Measurements from ENCODE around the gene IPCEF1. TPM values are rescaled to one million over a fixed set of nuclear protein-coding genes. Genes with fewer than 3 reads are reported as not detected.

IPCEF1 gene
- total and polyA plus RNA-seq, 3 donors from 2014 or later: 3.6 to 4.8 (median 4.2) TPM

DNA sequence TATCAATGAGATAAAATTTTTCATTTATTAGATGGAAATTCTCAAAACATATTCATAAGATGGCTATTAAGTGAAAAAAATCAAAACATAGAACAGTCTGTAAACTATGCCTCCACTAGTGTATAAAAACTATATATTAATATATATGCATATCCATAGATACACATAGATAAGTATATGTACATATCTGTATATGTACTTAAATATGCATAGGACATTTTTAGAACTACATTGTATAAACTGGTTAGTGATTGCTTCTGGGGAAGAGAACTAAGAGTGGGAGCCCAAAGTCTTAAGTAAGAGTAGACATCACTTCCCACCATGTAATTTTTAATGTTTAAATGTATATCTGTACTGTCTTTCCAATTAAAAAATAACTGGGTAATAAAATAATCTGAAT is 31.5 kb downstream of the IPCEF1 start:
- no peak for DNase-seq
- no peaks in the 10 kb centered on the region for H3K27me3 ChIP-seq
- no peaks in the 10 kb centered on the region for H3K4me1 ChIP-seq
- intact Hi-C loops (cut with DNase I; ENCODE audit: low total_unique reads): no loop called here
- no peaks in the 10 kb centered on the region for H3K9me3 ChIP-seq
- no peaks in the 10 kb centered on the region for H3K36me3 ChIP-seq (ENCODE audit: low read depth, missing control alignments)
- no peak overlapping the region for H3K27ac ChIP-seq
- no peak overlapping the region for H3K4me3 ChIP-seq
- TF ChIP-seq POLR2A (IDR thresholded peaks at IDR 0.05): no peak
- TF ChIP-seq, protein P1, sequence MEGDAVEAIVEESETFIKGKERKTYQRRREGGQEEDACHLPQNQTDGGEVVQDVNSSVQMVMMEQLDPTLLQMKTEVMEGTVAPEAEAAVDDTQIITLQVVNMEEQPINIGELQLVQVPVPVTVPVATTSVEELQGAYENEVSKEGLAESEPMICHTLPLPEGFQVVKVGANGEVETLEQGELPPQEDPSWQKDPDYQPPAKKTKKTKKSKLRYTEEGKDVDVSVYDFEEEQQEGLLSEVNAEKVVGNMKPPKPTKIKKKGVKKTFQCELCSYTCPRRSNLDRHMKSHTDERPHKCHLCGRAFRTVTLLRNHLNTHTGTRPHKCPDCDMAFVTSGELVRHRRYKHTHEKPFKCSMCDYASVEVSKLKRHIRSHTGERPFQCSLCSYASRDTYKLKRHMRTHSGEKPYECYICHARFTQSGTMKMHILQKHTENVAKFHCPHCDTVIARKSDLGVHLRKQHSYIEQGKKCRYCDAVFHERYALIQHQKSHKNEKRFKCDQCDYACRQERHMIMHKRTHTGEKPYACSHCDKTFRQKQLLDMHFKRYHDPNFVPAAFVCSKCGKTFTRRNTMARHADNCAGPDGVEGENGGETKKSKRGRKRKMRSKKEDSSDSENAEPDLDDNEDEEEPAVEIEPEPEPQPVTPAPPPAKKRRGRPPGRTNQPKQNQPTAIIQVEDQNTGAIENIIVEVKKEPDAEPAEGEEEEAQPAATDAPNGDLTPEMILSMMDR (IDR thresholded peaks at IDR 0.05): no peak

DNA sequence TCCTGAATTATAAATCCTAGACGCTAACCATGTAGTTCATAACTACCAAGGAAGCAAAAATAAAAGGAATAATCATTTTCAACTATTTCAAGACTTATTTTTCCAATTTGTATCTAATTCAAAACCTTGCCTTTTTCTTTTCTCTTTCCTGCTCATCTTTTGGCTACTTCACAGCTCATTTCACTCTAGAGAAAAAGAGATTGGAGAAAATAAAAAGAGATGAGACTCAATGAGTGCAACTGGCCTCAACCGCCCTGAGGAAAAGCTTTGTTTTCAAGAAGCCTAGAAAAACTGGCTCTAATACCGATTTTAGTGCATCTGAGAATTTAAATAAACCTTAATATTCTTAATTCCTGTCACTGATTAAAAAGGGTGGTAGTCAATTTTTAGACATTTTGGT is 36.4 kb downstream of the IPCEF1 start:
- DNase-seq: no peak
- Histone ChIP-seq H3K4me1 (no peaks in the 10 kb centered on the region), H3K27ac (no peak overlapping the region), H3K9me3 (no peaks in the 10 kb centered on the region), H3K36me3 (ENCODE audit: low read depth, missing control alignments) (no peaks in the 10 kb centered on the region), H3K4me3 (no peak overlapping the region), H3K27me3 (no peaks in the 10 kb centered on the region)
- intact Hi-C loops (cut with DNase I; ENCODE audit: low total_unique reads): no loop called here
- no peak for TF ChIP-seq POLR2A (IDR thresholded peaks at IDR 0.05)
- TF ChIP-seq, protein P1 (IDR thresholded peaks at IDR 0.05): no peak
- 61% methylated on average over 3 of the region's 3 CpGs for WGBS, 2 donors

DNA sequence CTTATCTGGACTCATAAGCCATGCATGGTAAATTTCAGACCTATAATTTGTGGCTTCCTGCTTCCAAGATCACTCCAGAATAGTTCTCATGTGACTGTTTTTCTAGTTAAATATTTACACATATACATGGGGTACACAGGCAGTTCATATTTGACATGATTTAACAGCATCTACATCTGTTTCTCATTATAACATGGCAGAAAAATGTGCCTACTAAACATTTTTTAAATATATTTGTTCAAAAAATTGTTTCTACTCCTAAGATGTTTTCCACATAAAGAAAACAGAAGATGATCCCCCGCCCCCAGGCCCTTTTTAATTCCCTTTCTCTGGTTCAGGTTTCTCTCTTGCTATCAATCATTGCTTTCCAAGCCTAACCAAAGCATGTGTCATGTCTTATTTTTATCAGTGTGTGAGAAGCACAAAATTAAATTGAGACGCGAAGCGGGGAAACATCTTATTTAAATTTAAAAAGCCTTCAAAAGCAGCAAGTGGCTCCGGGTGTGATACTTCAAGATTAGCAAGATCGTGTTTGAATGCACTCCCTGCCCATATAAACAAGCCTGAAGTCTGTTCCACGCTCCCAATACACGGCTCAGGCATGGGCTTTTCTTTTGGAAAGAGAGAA is 37.3 kb downstream of the IPCEF1 start:
- TF ChIP-seq, protein P1 (IDR thresholded peaks at IDR 0.05): no peak
- no peak for TF ChIP-seq POLR2A (IDR thresholded peaks at IDR 0.05)
- Histone ChIP-seq H3K4me3 (no peak overlapping the region), H3K27me3 (no peaks in the 10 kb centered on the region), H3K4me1 (no peaks in the 10 kb centered on the region), H3K27ac (no peak overlapping the region), H3K36me3 (ENCODE audit: low read depth, missing control alignments) (no peaks in the 10 kb centered on the region), H3K9me3 (no peaks in the 10 kb centered on the region)
- no peak for DNase-seq
- intact Hi-C loops (cut with DNase I; ENCODE audit: low total_unique reads): no loop called here
- 34 to 48% methylated on average over 8 of the region's 8 CpGs for WGBS, 2 donors

DNA sequence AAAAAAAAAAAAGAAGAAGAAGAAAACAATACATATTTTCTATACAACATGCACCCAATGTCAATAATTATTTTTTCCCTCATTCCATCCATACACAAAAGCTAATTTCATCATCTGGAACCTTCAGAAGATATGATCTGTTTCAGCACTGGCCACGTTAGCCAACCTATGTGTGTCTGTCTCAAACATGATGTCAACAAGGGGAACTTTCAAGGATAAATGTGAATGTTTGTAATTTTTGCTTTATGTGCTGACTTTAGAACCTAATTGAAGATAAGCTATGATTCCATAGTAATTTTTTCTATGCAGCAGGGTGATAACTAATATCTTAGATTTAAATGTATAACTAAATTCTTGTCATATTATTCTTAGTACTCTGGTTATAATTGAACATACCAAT is 37.9 kb downstream of the IPCEF1 start:
- Histone ChIP-seq H3K36me3 (ENCODE audit: low read depth, missing control alignments) (no peaks in the 10 kb centered on the region), H3K4me3 (no peak overlapping the region), H3K27me3 (no peaks in the 10 kb centered on the region), H3K4me1 (no peaks in the 10 kb centered on the region), H3K9me3 (no peaks in the 10 kb centered on the region), H3K27ac (no peak overlapping the region)
- TF ChIP-seq POLR2A (IDR thresholded peaks at IDR 0.05): no peak
- TF ChIP-seq, protein P1 (IDR thresholded peaks at IDR 0.05): no peak
- intact Hi-C loops (cut with DNase I; ENCODE audit: low total_unique reads): no loop called here
- WGBS, 2 donors: 72 to 81% methylated on average over 1 of the region's 1 CpG
- no peak for DNase-seq

DNA sequence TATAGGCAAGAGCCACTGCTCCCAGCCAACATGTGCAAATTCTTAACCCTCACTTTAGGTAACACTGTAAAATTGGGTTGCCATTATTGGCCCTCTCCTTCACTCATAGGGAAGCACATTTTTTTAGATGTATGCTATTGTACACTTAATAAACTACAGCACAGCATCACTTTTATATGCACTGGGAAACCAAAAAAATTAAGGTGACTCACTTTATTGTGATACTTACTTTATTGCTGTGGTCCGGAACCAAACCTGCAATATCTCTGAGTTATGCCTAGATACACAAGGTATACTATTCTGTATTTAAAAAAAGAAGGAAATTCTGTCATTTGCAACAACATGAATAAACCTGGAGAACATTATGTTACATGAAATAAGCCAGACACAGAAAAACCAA is 40.5 kb downstream of the IPCEF1 start:
- TF ChIP-seq POLR2A (IDR thresholded peaks at IDR 0.05): no peak
- DNase-seq: no peak
- 92 to 97% methylated on average over 1 of the region's 1 CpG for WGBS, 2 donors
- Histone ChIP-seq H3K36me3 (ENCODE audit: low read depth, missing control alignments) (no peaks in the 10 kb centered on the region), H3K27ac (no peak overlapping the region), H3K4me3 (no peak overlapping the region), H3K9me3 (no peaks in the 10 kb centered on the region), H3K27me3 (no peaks in the 10 kb centered on the region), H3K4me1 (no peaks in the 10 kb centered on the region)
- intact Hi-C loops (cut with DNase I; ENCODE audit: low total_unique reads): no loop called here

Measured in testis (tissue), 3 donors.